ENCODE results near the gene GABRQ. TPM values are rescaled to one million over a fixed set of nuclear protein-coding genes. Genes with fewer than 3 reads are reported as not detected.
"Not testable (repeated sequence)": the region's sequence is repeated elsewhere in the genome, so short reads cannot be mapped to it uniquely, and the experiment has no call there.

GABRQ gene
- total RNA-seq, 2 donors from 2014 or later = 0.05 to 0.14 TPM

- no peak overlapping the region for H3K4me3 Mint-ChIP-seq
- H3K27ac Mint-ChIP-seq = no peak overlapping the region
- H3K36me3 Mint-ChIP-seq (ENCODE audit: insufficient read depth in 2 of 2) = no peaks in the 10 kb centered on the region
- peaks cover 25% of the 10 kb centered on the region for H3K27me3 Mint-ChIP-seq (ENCODE audit: low read depth)
- ATAC-seq (replicated peaks in 1 of 2) = no peak
- DNase-seq = no peak
- H3K4me1 Mint-ChIP-seq (ENCODE audit: low read depth) = no peaks in the 10 kb centered on the region
- no peaks in the 10 kb centered on the region for H3K9me3 Mint-ChIP-seq
Measured at GRCh38 chrX:152641996-152642395, 4.3 kb downstream of the GABRQ start.

DNA sequence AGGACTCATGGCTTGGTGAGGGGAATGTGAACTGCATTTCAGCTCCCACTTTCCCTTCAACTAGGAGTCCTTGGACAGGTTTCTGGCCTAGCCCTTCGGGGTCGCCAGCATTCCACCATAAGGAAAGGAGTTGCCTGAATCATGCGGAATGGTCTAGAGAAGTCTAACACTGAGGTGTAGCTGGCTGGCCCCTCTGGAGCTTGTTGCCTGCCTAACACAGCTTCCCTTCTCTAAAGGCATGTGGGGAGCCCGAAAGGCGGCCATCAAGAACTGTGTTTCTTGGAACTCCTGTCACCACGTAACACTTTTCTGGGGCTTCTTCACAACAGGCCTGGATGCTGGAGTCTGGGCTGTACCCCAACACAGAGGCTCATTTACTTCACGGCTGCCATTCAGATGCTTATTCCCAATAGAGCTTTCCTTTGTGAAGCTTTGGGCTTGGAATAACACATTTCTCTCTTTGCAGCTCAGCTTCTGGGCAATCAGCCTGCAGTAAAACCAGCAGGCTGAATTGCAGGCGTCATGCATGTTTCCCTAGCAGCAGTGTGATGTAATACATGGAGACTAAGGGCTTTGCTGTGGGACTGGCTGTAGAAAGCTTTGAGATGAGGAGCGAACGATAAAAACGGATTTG, 5.4 kb downstream of the GABRQ start:
- no peaks in the 10 kb centered on the region for H3K4me1 Mint-ChIP-seq (ENCODE audit: low read depth)
- DNase-seq (no peak), ATAC-seq (replicated peaks in 1 of 2) (no peak)
- no peaks in the 10 kb centered on the region for H3K36me3 Mint-ChIP-seq (ENCODE audit: insufficient read depth in 2 of 2)
- peaks cover 18% of the 10 kb centered on the region for H3K27me3 Mint-ChIP-seq (ENCODE audit: low read depth)
- no peak overlapping the region for H3K4me3 Mint-ChIP-seq
- no peak overlapping the region for H3K27ac Mint-ChIP-seq
- H3K9me3 Mint-ChIP-seq = no peaks in the 10 kb centered on the region

DNA sequence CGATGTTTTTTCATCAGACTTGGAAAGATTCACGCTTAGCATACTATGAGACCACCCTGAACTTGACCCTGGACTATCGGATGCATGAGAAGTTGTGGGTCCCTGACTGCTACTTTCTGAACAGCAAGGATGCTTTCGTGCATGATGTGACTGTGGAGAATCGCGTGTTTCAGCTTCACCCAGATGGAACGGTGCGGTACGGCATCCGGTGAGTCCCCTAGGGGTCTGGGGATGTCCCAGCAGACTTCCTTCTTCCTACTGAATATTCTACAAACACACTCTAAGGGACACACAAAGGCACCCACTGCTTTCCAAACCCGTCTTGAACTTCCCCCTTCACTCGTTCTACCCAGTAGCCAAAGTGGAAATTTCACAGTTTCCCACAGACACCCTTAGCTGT, 9.3 kb downstream of the GABRQ start:
- no peak for ATAC-seq (replicated peaks in 1 of 2)
- no peak for DNase-seq
- Mint-ChIP-seq H3K27ac (no peak overlapping the region), H3K4me1 (ENCODE audit: low read depth) (no peaks in the 10 kb centered on the region), H3K27me3 (ENCODE audit: low read depth) (peaks cover 20% of the 10 kb centered on the region), H3K4me3 (no peak overlapping the region), H3K9me3 (no peaks in the 10 kb centered on the region), H3K36me3 (ENCODE audit: insufficient read depth in 2 of 2) (no peaks in the 10 kb centered on the region)

DNA sequence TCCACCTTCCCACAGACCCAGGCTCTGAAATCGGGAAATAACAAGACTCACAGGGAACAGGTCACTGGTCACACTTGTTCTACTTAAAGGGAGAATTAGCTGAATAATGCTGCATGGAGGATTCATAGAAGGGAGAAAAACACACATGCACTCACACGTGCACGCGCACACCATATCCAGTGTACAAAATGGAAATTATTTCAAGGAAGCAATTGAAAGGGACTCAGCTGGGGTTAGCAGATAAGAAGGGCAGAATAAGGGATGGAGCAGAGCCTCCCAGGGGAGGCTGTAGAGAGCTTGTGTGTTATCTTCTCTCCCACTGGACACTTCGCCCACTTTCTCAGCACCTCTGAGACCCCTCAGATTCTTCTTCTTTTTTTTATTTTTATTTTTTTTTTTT, 10.3 kb downstream of the GABRQ start:
- Mint-ChIP-seq H3K4me3 (no peak overlapping the region), H3K9me3 (no peaks in the 10 kb centered on the region), H3K27me3 (ENCODE audit: low read depth) (peaks cover 20% of the 10 kb centered on the region), H3K36me3 (ENCODE audit: insufficient read depth in 2 of 2) (no peaks in the 10 kb centered on the region), H3K4me1 (ENCODE audit: low read depth) (no peaks in the 10 kb centered on the region), H3K27ac (no peak overlapping the region)
- ATAC-seq (replicated peaks in 1 of 2) (no peak), DNase-seq (no peak)

GRCh38 chrX:152652060-152652459, 14.4 kb downstream of the GABRQ start:
- no peak overlapping the region for H3K27ac Mint-ChIP-seq
- ATAC-seq (replicated peaks in 1 of 2) = no peak
- DNase-seq = no peak
- H3K4me3 Mint-ChIP-seq = no peak overlapping the region
- H3K27me3 Mint-ChIP-seq (ENCODE audit: low read depth) = peaks cover 47% of the 10 kb centered on the region
- H3K4me1 Mint-ChIP-seq (ENCODE audit: low read depth) = no peaks in the 10 kb centered on the region
- H3K9me3 Mint-ChIP-seq = no peaks in the 10 kb centered on the region
- no peaks in the 10 kb centered on the region for H3K36me3 Mint-ChIP-seq (ENCODE audit: insufficient read depth in 2 of 2)

DNA sequence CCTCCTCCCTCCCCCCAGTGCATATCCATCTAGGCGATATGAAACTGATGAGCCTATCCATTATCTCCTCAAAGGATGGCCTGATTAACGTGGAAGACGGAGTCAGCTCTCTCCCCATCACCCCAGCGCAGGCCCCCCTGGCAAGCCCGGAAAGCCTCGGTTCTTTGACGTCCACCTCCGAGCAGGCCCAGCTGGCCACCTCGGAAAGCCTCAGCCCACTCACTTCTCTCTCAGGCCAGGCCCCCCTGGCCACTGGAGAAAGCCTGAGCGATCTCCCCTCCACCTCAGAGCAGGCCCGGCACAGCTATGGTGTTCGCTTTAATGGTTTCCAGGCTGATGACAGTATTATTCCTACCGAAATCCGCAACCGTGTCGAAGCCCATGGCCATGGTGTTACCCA, 14.8 kb downstream of the GABRQ start:
- Mint-ChIP-seq H3K9me3 (no peaks in the 10 kb centered on the region), H3K27me3 (ENCODE audit: low read depth) (peaks cover 48% of the 10 kb centered on the region), H3K27ac (no peak overlapping the region), H3K36me3 (ENCODE audit: insufficient read depth in 2 of 2) (no peaks in the 10 kb centered on the region), H3K4me1 (ENCODE audit: low read depth) (no peaks in the 10 kb centered on the region), H3K4me3 (no peak overlapping the region)
- ATAC-seq (replicated peaks in 1 of 2) = no peak
- DNase-seq = no peak

DNA sequence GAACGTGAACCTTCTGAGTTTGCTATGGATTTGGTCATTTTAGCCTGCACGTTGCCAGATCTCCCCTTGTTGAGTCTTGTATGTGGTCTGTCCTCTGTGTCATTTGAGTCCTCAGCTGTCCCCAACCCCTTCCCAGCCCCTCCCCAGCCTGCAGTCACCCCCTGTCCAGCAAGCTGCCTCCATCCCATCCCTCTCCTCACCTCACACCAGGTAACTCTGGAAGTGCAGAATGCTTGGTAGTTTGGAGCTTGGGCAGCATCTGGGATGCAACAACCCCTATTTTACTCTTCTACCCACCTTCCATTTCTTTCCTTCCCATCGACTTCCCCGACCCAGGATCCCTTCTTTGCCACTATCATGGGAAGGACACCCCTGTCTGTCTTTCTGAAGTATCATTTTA, 18.4 kb downstream of the GABRQ start:
- H3K27ac Mint-ChIP-seq = no peak overlapping the region
- no peak for DNase-seq
- no peak for ATAC-seq (replicated peaks in 1 of 2)

GRCh38 chrX:152656890-152657289, 19.2 kb downstream of the GABRQ start:
- ATAC-seq (replicated peaks in 1 of 2) = no peak
- Mint-ChIP-seq H3K27ac (no peak overlapping the region), H3K4me3 (no peak overlapping the region), H3K9me3 (no peaks in the 10 kb centered on the region), H3K27me3 (ENCODE audit: low read depth) (peaks cover 44% of the 10 kb centered on the region), H3K36me3 (ENCODE audit: insufficient read depth in 2 of 2) (no peaks in the 10 kb centered on the region), H3K4me1 (ENCODE audit: low read depth) (no peaks in the 10 kb centered on the region)
- no peak for DNase-seq

More for the DNA sequence above, 18.4 kb downstream of the GABRQ start:
- H3K4me1 Mint-ChIP-seq (ENCODE audit: low read depth) = no peaks in the 10 kb centered on the region
- no peaks in the 10 kb centered on the region for H3K36me3 Mint-ChIP-seq (ENCODE audit: insufficient read depth in 2 of 2)
- peaks cover 44% of the 10 kb centered on the region for H3K27me3 Mint-ChIP-seq (ENCODE audit: low read depth)
- H3K9me3 Mint-ChIP-seq = no peaks in the 10 kb centered on the region
- H3K4me3 Mint-ChIP-seq = no peak overlapping the region

DNA sequence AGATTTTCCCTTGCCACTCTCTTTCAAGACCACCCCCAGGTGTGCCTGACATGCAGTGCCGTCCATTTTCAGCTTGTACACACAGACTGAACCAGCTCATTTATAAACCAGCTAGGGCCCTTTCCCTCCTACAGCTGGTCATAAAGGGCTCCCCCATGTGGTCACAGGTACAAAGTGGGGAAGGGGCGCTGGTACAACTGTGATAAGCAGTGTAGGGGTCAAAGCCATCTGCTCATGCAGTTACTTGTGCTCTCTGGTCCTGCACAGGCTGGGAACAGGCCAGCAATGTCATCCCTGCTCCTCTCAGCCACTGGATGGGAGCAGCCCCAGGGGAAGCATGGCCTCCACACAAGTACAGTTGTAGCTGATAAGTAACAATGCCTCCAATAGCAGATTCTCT, 20.6 kb downstream of the GABRQ start:
- H3K27ac Mint-ChIP-seq = no peak overlapping the region
- H3K4me1 Mint-ChIP-seq (ENCODE audit: low read depth) = no peaks in the 10 kb centered on the region

DNA sequence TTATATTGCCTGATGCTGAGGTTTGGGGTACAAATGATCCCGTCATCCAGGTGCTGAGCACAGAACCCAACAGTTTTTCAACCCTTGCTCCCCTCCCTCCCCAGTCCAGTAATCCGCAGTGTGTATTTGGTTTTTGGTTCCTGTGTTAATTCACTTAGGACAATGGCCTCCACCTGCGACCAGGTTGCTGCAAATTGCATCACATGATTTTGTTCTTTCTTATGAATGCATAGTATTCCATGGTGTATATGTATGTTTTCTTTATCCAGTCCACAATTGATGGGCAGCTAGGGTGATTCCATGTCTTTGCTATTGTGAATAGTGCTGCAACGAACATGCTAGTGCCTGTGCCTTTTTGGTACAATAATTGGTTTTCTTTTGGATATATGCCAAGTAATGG, 25.4 kb downstream of the GABRQ start:
- DNase-seq (no peak), ATAC-seq (replicated peaks in 1 of 2) (no peak)
- H3K9me3 Mint-ChIP-seq = peaks cover 5 to 14% of the 10 kb centered on the region in 2 donors
- H3K27me3 Mint-ChIP-seq (ENCODE audit: low read depth) = peaks cover 48% of the 10 kb centered on the region
- H3K4me3 Mint-ChIP-seq = no peak overlapping the region
- H3K4me1 Mint-ChIP-seq (ENCODE audit: low read depth) = no peaks in the 10 kb centered on the region
- H3K27ac Mint-ChIP-seq = no peak overlapping the region
- H3K36me3 Mint-ChIP-seq (ENCODE audit: insufficient read depth in 2 of 2) = peaks cover 0 to 1% of the 10 kb centered on the region in 2 donors

More for the DNA sequence above, 20.6 kb downstream of the GABRQ start:
- H3K9me3 Mint-ChIP-seq = no peaks in the 10 kb centered on the region
- ATAC-seq (replicated peaks in 1 of 2) (no peak), DNase-seq (no peak)
- no peak overlapping the region for H3K4me3 Mint-ChIP-seq
- H3K36me3 Mint-ChIP-seq (ENCODE audit: insufficient read depth in 2 of 2) = no peaks in the 10 kb centered on the region
- peaks cover 44% of the 10 kb centered on the region for H3K27me3 Mint-ChIP-seq (ENCODE audit: low read depth)

DNA sequence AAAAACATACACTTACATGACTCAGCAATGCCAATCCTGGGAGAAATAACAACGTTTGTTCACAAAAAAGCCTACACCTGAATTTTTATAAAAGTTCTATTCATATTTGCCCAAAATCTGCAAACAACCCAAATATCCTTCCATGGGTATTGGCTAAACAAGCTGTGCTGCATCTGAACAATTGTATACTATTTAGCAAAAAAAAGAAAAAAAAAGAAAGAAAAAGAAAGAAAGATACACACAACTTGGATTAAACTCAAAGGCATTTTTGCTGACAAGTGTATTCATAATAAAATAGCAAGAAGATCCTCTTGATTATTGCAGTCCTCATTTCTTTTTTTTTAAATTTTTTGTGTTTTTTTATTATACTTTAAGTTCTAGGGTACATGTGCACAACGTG, 36.4 kb downstream of the GABRQ start:
- Mint-ChIP-seq H3K27ac (no peak overlapping the region), H3K36me3 (ENCODE audit: insufficient read depth in 2 of 2) (peaks cover 0 to 1% of the 10 kb centered on the region in 2 donors), H3K9me3 (no peaks in the 10 kb centered on the region), H3K4me3 (no peak overlapping the region), H3K27me3 (ENCODE audit: low read depth) (peaks cover 28% of the 10 kb centered on the region), H3K4me1 (ENCODE audit: low read depth) (no peaks in the 10 kb centered on the region)
- no peak for DNase-seq
- no peak for ATAC-seq (replicated peaks in 1 of 2)

- not testable (repeated sequence) for H3K27ac Mint-ChIP-seq; H3K4me1 Mint-ChIP-seq (ENCODE audit: low read depth); ATAC-seq (replicated peaks in 1 of 2); H3K9me3 Mint-ChIP-seq; H3K4me3 Mint-ChIP-seq; DNase-seq; H3K36me3 Mint-ChIP-seq (ENCODE audit: insufficient read depth in 2 of 2)
- peaks cover 23% of the 10 kb centered on the region for H3K27me3 Mint-ChIP-seq (ENCODE audit: low read depth)
Measured at GRCh38 chrX:152674652-152675051, 37.0 kb downstream of the GABRQ start.

- not testable (repeated sequence) for H3K4me3 Mint-ChIP-seq; H3K4me1 Mint-ChIP-seq (ENCODE audit: low read depth); H3K27me3 Mint-ChIP-seq (ENCODE audit: low read depth); H3K36me3 Mint-ChIP-seq (ENCODE audit: insufficient read depth in 2 of 2); H3K9me3 Mint-ChIP-seq; H3K27ac Mint-ChIP-seq; DNase-seq
- peak; percentile 37 to 53 for ATAC-seq (replicated peaks in 1 of 2)
Measured at GRCh38 chrX:152681012-152681411, 43.3 kb downstream of the GABRQ start.

Data from activated T-cell treated with anti-CD3 and anti-CD28 coated beads, Interleukin-2, amount 50 U/mL, for 72 hours (primary cell).